ENCODE measurements around the gene TRAPPC3L.

DNA sequence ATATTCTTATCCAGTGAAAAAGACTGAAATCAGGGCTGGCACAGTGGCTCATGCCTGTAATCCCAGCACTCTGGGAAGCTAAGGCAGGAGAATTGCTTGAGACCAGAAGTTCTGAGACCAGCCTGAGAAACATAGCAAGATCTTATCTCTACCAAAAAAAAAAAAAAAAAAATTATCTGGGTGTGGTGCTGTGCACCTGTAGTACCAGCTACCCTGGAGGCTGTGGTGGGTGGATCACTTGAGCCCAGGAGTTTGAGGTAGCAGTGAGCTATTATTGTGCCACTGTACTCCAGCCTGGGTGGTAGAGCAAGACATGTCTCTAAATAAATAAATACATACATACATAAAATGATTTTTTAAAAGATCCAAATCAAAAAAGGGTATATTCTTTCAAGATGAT, 78.0 kb downstream of the TRAPPC3L start:
- TF ChIP-seq MYNN (CRISPR knock-in tag; IDR thresholded peaks at IDR 0.05; ENCODE audit: low read depth) (no peak), NCOA2 (CRISPR knock-in tag; IDR thresholded peaks at IDR 0.05) (no peak), RBM39 (IDR thresholded peaks at IDR 0.05; ENCODE audit: low read depth, low read length, poor library complexity, severe bottlenecking) (no peak), MXI1 (IDR thresholded peaks at IDR 0.05; ENCODE audit: borderline replicate concordance, low read depth, low read length) (no peak), PRPF4 (IDR thresholded peaks at IDR 0.05; ENCODE audit: low read depth, low read length, poor library complexity, severe bottlenecking) (no peak), TARDBP (CRISPR knock-in tag; IDR thresholded peaks at IDR 0.05) (no peak), HOXA3 (CRISPR knock-in tag; IDR thresholded peaks at IDR 0.05) (no peak), NR2C2 (CRISPR knock-in tag; IDR thresholded peaks at IDR 0.05; ENCODE audit: borderline replicate concordance) (no peak), ZHX1 (CRISPR knock-in tag; IDR thresholded peaks at IDR 0.05; ENCODE audit: low read depth) (no peak), SIN3B (IDR thresholded peaks at IDR 0.05; ENCODE audit: low read length) (no peak), EZH2 (conservative IDR thresholded peaks at IDR 0.05; ENCODE audit: low read depth, low read length) (no peak), GATA4 (IDR thresholded peaks at IDR 0.05; ENCODE audit: borderline replicate concordance, low read depth) (no peak), FOSL2 (CRISPR knock-in tag; IDR thresholded peaks at IDR 0.05) (no peak), ZNF800 (CRISPR knock-in tag; IDR thresholded peaks at IDR 0.05) (no peak)

Data from HepG2 (cell line).